Pancreas (tissue), 10 donors: Measurements from ENCODE around the gene ARHGAP4. TPM values are rescaled to one million over a fixed set of nuclear protein-coding genes. Genes with fewer than 3 reads are reported as not detected.

ENCODE experiments used
- ATAC-seq, 4 donors: fragments of 200-7000 bp; cut with Tn5 transposase; one replicate each; pipeline versions ENCODE4 v1.8.0 to v1.9.1; 2020; ENCODE audit warnings: mild to moderate bottlenecking in 4 of 4, moderate library complexity in 4 of 4
- DNase-seq, 6 donors: peaks; one replicate each; pipeline ENCODE4 v3.0.0-alpha.2; 2020
- FAIRE-seq: peaks from 2 replicates; lab custom pipeline; 2012; peaks lifted over from hg19 to GRCh38; lab: Jason Lieb, UNC
- H3K27ac ChIP-seq, 4 donors: fragments of 200-600 bp; sonication (generic); 1 replicate in 3 of 4; 2 replicates in 1 of 4; pipeline versions ENCODE4 v1.5.0 to v1.8.0; 2020
- H3K27me3 ChIP-seq, 4 donors: fragments of 200-600 bp; one replicate each; pipeline ENCODE4 v1.8.0; 2021
- H3K36me3 ChIP-seq, 3 donors: fragments of 200-600 bp; sonication (generic) in 1 of 3; one replicate each; pipeline versions ENCODE4 v1.5.0 to v1.8.0; 2020 to 2021
- H3K4me1 ChIP-seq, 3 donors: fragments of 200-600 bp; one replicate each; pipeline ENCODE4 v1.8.0; 2021
- H3K4me3 ChIP-seq, 4 donors: fragments of 200-600 bp; sonication (generic) in 2 of 4; one replicate each; pipeline versions ENCODE4 v1.5.0 to v1.8.0; 2020 to 2021
- H3K9me3 ChIP-seq, 4 donors: fragments of 200-600 bp; one replicate each; pipeline ENCODE4 v1.8.0; 2021
- CTCF ChIP-seq, 4 donors: fragments of 200-600 bp; sonication (generic) in 3 of 4; IDR thresholded peaks; one replicate each; pipeline versions ENCODE4 v1.5.0 to v1.8.0; 2021; ENCODE audit warnings: antibody characterized with exemption in 4 of 4
- WGBS, 2 donors: extraction: QIAGEN DNeasy Blood & Tissue Kit; methylation state at CpG; one replicate each; pipeline ENCODE4 v1.1.7; 2013; 5-methylcytosine and 5-hydroxymethylcytosine counted together
- intact Hi-C, 3 donors: fragments of 100-400 bp; cut with DNase I; formaldehyde crosslinking; loops; one replicate each; pipeline versions ENCODE4 v1.11.1 to v1.14.2; 2022
- polyA plus RNA-seq, 2 donors: library from polyadenylated mRNA; stranded (reverse); fragments of 200-250 nt; gene quantifications; one replicate each; pipeline ENCODE4 v1.2.3, GENCODE V29; 2013
- total RNA-seq, 6 donors: library from RNA; stranded (reverse); fragmentation: NEBNext Ultra II Directional in 4 of 6; extraction: Animal tissue kit (Norgen Biotek cat#: 25700) in 4 of 6; gene quantifications; one replicate each; pipeline versions ENCODE4 v1.2.1 to v1.2.4, GENCODE V29; 2021 to 2023
- donor health status: healthy with polysubstance abuse.
- donor health status: DM: no; HTN: no; CAD: no; lungs with moderate emphysema.
- donor health status: DM: no; HTN: no; CAD: no.
- donor health status: control.
- donor health status: control.
- donor health status: Bipolar disorder and iron deficiency.
- donor health status: DM: yes; HTN: yes; CAD: no.
- donor health status: DM: no; HTN: no; CAD: no.
- donor health status: DM: no; HTN: no; CAD: no.
- donor health status: DM: yes; HTN: yes; CAD: no.

ARHGAP4 gene
- total and polyA plus RNA-seq, 8 donors: 1.9 to 71.7 (median 10.1) TPM

DNA sequence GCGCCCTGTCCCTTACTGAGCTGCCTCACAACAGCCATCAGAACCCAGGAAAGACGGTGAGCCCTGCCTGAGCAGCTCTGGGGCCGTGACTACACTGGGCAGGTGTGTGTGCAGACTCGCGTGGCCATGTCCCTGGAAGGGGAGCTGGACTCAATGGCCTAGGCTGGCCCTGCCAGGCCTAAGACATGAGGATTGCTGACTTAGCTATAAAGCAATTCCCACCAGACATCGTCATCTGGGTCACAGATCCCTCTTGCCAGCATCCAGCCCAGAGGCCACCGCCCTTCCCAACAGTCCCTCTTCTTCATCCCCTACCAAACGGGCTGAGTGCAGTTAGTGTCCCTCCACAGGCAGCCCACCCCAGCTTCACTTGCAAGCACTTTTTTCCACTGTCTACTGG is 5.1 kb upstream of the ARHGAP4 start:
- H3K27me3 ChIP-seq: no peaks in the 10 kb centered on the region
- intact Hi-C loops: loop anchor here in 1 of 3 donors (10.0 kb wide), 1 partner anchor 56 kb away; no protein-coding TSS in a partner anchor
- DNase-seq (peak in 1 of 6 donors; percentile 51), ATAC-seq (no peak), FAIRE-seq (no peak)
- no peak overlapping the region for H3K4me3 ChIP-seq
- H3K9me3 ChIP-seq: no peaks in the 10 kb centered on the region
- H3K4me1 ChIP-seq: peaks cover 0 to 13% (median 9%) of the 10 kb centered on the region in 3 donors
- TF ChIP-seq CTCF (IDR thresholded peaks at IDR 0.05): no peak
- no peaks in the 10 kb centered on the region for H3K36me3 ChIP-seq
- 91 to 92% methylated on average over 8 of the region's 8 CpGs for WGBS, 2 donors
- no peak overlapping the region for H3K27ac ChIP-seq

- ATAC-seq: no peak
- TF ChIP-seq CTCF (IDR thresholded peaks at IDR 0.05): no peak
- DNase-seq: peak in 1 of 6 donors; percentile 69
- no peaks in the 10 kb centered on the region for H3K9me3 ChIP-seq
- H3K4me3 ChIP-seq: no peak overlapping the region
- H3K4me1 ChIP-seq: peaks cover 0 to 13% (median 9%) of the 10 kb centered on the region in 3 donors
- no peaks in the 10 kb centered on the region for H3K27me3 ChIP-seq
- H3K27ac ChIP-seq: no peak overlapping the region
- H3K36me3 ChIP-seq: no peaks in the 10 kb centered on the region
- FAIRE-seq: no peak
- intact Hi-C loops: loop anchor here in 1 of 3 donors (10.0 kb wide), 1 partner anchor 55 kb away; no protein-coding TSS in a partner anchor
- 87 to 88% methylated on average over 31 of the region's 31 CpGs for whole genome bisulfite sequencing, 2 donors
These were observed 4.2 kb upstream of the ARHGAP4 start for GRCh38 chrX:153930011-153930910.

- WGBS, 2 donors: 83 to 85% methylated on average over 10 of the region's 10 CpGs
- intact Hi-C loops: no loop called here
- H3K36me3 ChIP-seq: no peaks in the 10 kb centered on the region
- DNase-seq (peak in 1 of 6 donors; percentile 48), FAIRE-seq (no peak), ATAC-seq (no peak)
- H3K4me1 ChIP-seq: peaks cover 0 to 13% (median 9%) of the 10 kb centered on the region in 3 donors
- H3K27ac ChIP-seq: no peak overlapping the region
- no peaks in the 10 kb centered on the region for H3K9me3 ChIP-seq
- H3K4me3 ChIP-seq: no peak overlapping the region
- no peak for TF ChIP-seq CTCF (IDR thresholded peaks at IDR 0.05)
- H3K27me3 ChIP-seq: no peaks in the 10 kb centered on the region
These were observed 3.5 kb upstream of the ARHGAP4 start for GRCh38 chrX:153929576-153929975.

GRCh38 chrX:153928846-153929245 is 2.8 kb upstream of the ARHGAP4 start:
- Histone ChIP-seq H3K27me3 (no peaks in the 10 kb centered on the region), H3K36me3 (no peaks in the 10 kb centered on the region), H3K4me1 (peaks cover 0 to 13% (median 9%) of the 10 kb centered on the region in 3 donors), H3K4me3 (peak overlapping the region in 1 of 4 donors; percentile 15), H3K27ac (peak overlapping the region in 3 of 4 donors; percentile 13 to 90 (median 49)), H3K9me3 (no peaks in the 10 kb centered on the region)
- intact Hi-C loops: no loop called here
- peak in 1 of 6 donors; percentile 34 for DNase-seq
- 25 to 50% methylated on average over 9 of the region's 9 CpGs for WGBS, 2 donors
- FAIRE-seq: no peak
- ATAC-seq: no peak
- TF ChIP-seq CTCF (IDR thresholded peaks at IDR 0.05): no peak
